GM19023 (cell line): ENCODE results near the gene GPM6B.

Experiments
- ATAC-seq: cut with Tn5 transposase; IDR thresholded peaks from one replicate; pipeline ENCODE4 v1.9.1; 2021; ENCODE audit warnings: mild to moderate bottlenecking, moderate library complexity; ENCODE audit not compliant: unreplicated experiment

Gene GPM6B

GRCh38 chrX:13816643-13817627 lies at the start of gene GPM6B:
Gene GPM6B, minus strand, starts transcription at chrX:13817093. Its CDS starts 189 bp downstream, at chrX:13816904.
- ATAC-seq = no peak

GRCh38 chrX:13864264-13864663 lies 47.4 kb upstream of the GPM6B start:
- no peak for ATAC-seq

- ATAC-seq = no peak
Measured at GRCh38 chrX:13863324-13863723, 46.4 kb upstream of the GPM6B start.

DNA sequence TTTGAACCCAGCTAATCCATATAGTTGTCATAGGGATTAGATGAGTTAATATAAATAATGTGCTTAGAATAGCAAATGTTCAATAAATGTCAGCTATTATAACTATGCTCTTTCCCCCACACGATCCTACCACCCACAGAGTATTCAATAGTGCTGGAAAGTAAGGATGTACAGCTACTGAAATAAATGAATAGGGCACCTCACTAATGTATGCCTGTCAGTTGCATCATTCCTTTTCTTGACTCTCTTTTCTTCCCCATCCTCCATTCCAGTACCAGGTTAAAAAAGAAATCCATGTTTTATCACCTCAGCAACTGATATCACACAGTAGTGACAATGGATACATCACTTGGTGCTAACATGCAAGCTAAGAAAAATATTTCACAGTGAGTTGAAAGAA lies 42.8 kb upstream of the GPM6B start:
- ATAC-seq = no peak

GRCh38 chrX:13857804-13858203 lies 40.9 kb upstream of the GPM6B start:
- no peak for ATAC-seq

GRCh38 chrX:13855689-13856450 lies 39.0 kb upstream of the GPM6B start:
- ATAC-seq = no peak

GRCh38 chrX:13854003-13854402 lies 37.1 kb upstream of the GPM6B start:
- no peak for ATAC-seq

GRCh38 chrX:13852001-13852695 lies 35.3 kb upstream of the GPM6B start:
- no peak for ATAC-seq

DNA sequence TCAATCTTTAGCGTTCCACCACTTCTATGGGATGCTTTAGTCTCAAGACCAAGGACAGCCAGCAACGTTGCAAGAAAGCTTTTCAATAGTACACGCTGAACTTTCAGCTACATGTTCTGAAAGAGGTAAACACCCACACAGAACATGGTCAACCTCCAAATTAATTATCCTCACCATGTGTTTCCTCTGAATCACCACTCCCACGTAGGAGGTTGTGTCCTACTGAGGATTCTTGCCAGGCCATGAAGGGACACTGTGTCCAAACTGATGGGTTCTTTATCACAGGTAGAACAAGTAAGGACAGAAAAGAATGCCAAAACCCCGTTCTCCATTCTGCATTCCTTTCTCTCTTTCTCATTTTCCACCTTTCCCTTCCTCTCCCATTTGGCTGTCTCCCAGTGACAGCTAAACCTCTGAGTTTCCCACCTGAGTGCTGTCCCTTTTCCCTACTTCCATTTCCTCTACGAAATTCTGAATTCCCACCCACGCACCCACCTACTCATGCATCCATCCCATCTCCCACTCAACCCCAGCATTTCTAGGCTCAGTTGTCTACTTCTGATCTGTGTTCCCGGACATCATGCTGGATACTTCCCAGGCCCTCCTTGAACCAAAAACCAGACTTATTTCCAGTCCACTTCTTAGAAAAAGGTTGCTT lies 29.0 kb upstream of the GPM6B start:
- no peak for ATAC-seq

GRCh38 chrX:13843150-13843721 lies 26.3 kb upstream of the GPM6B start:
- no peak for ATAC-seq

DNA sequence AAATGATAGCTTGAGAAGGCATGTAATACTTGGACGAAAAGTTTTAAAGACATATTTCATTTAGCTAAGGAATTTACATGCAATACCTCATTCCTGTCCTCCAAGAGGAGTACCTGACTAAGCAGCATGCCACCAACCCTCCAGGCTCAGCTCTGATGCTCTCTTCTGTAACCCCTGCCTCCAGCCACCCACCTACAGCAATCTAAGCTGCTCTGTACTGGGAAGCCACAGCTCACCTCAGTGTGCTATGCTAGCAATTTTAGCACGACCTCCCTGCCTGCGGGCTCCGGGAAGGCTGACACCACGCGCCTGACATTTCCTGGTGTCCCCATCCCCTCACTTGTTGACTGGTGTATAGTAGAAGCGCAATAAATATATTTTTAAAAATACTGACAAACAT lies 23.2 kb upstream of the GPM6B start:
- no peak for ATAC-seq

- ATAC-seq = no peak
Measured at GRCh38 chrX:13837290-13837745, 20.4 kb upstream of the GPM6B start.

- no peak for ATAC-seq
Measured at GRCh38 chrX:13836575-13836974, 19.7 kb upstream of the GPM6B start.

DNA sequence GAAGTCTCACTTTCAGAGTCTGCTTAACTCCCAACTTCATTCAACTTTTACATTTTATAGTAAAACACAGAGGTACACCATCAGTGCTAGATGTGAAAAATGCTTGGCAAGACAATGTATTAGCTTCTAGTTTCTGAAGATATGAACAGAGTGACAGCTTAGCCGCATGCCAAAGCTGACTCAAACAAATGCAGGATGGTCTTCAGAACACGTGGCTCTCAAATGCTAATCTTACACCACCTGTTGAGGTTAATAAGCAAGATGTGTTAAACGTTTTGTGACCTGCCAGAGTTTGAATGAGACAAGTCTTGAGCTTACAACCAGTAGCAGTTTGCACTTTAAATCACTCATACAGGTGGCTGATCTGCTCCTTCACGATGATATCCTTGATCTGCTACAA lies 18.9 kb upstream of the GPM6B start:
- no peak for ATAC-seq

- no peak for ATAC-seq
Measured at GRCh38 chrX:13834355-13834754, 17.5 kb upstream of the GPM6B start.

DNA sequence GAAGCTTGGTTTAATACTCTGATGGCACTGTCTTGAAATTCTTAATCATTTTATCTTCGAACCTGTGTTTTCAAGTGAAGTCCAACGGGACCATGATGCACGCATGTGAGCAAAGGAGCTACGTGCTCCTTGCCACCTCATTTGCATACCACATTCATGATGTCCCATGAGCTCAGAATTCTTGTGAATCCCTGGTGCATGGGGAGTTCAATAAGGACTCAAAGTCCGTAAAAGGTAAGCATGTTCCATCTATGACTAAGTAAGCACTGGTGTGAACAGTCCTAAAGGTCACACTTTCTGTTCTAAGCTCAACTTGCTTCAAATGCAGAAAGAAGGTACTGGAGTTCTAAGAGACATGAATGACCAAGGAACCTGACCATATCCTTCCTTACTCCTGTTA lies 13.1 kb upstream of the GPM6B start:
- ATAC-seq = no peak

DNA sequence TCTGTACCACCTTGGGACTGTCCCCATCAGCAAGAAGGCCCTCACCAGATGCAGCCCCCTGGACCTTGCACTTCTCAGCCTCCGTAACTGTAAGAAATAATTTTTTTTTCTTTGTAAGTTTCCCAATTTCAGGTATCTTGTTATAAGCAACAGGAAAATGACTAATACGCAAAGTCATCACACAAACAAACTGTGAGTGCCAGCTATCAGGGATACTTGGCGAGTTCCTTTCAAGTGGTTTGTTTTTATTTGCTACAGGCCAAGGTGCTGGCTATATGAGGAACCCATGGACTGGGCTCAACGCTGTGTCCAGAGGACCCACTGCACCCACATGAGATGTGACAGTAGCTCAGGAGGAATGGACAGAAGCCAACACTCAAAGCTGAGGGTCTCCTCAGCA lies 11.5 kb upstream of the GPM6B start:
- no peak for ATAC-seq

DNA sequence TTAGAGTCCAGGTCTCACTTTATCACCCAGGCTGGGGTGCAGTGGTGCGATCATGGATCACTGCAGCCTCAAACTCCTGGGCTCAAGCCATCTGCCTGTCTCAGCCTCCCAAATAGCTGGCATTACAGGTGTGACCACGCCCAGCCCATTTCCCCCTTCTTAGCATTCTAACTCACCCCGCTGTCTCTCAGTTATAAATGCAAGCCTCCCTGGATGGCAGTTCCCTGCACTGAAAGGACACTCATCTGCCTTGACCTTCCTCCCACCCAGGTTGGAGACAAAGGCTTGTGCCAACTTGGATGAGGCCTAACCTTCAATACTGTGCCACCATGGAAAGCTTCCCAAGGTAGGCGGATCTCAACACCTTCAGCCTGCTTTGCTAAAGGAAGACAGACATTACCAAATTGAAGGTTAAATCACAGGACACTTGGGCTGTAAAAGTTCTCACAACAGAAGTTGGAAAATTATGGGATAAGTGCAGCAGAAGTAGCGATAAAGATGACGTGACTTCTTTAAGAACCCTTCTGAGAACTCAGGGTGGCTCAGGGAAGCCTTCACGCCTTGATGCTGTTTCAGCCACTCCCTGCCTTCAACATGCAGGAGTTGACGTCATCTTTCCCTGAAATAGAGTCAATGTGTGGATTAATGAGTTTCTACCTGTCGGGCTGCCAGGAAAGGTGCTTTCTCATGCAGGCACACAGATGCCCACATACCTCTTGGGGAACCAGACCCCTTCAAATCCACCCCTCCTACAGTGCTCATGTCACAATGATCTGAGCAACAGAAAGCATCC lies 10.6 kb upstream of the GPM6B start:
- ATAC-seq = no peak

DNA sequence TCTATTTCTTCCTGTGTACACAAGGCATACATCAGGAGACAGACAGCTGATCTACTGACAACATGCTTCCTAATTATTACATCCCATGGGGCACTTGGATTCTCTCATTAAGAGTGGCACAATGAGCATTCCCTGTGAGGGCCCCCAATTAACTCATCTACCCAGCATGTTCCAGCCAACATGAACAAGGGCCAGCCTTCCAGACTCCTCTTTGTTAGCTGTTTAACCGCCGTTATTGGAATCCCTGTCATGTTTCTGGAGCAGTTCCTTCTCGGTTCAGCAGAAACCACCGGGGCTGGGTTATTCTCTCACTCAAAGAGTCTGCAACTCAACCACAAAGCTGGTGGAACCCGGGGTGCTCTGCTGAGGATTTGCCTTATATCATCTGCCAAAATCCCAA lies 9.9 kb upstream of the GPM6B start:
- ATAC-seq = no peak
